HUES6 (cell line): Measurements from ENCODE around the gene ZSWIM4.

ENCODE experiments used
- H3K27ac ChIP-seq: 2 replicates; pipeline ENCODE4 v1.7.0; 2013; ENCODE audit warnings: low read depth, mild to moderate bottlenecking, low read length, inconsistent platforms
- H3K27me3 ChIP-seq: 2 replicates; pipeline ENCODE4 v1.6.1; 2013; ENCODE audit warnings: low read length; ENCODE audit not compliant: control insufficient read depth, insufficient read depth
- H3K36me3 ChIP-seq: 2 replicates; pipeline ENCODE4 v1.6.1; 2013; ENCODE audit warnings: low read length; ENCODE audit not compliant: control insufficient read depth, insufficient read depth
- H3K4me1 ChIP-seq: 2 replicates; pipeline ENCODE4 v1.6.1; 2013; ENCODE audit warnings: low read length; ENCODE audit not compliant: control insufficient read depth, insufficient read depth
- H3K4me3 ChIP-seq: 2 replicates; pipeline ENCODE4 v1.5.1; 2013; ENCODE audit warnings: low read depth, low read length
- H3K9ac ChIP-seq: one replicate; pipeline ENCODE4 v1.6.1; 2013; ENCODE audit warnings: mild to moderate bottlenecking, low read length
- H3K9me3 ChIP-seq: 2 replicates; pipeline ENCODE4 v1.6.1; 2013; ENCODE audit warnings: low read depth, low read length; ENCODE audit not compliant: control insufficient read depth, insufficient read depth

ZSWIM4 gene

DNA sequence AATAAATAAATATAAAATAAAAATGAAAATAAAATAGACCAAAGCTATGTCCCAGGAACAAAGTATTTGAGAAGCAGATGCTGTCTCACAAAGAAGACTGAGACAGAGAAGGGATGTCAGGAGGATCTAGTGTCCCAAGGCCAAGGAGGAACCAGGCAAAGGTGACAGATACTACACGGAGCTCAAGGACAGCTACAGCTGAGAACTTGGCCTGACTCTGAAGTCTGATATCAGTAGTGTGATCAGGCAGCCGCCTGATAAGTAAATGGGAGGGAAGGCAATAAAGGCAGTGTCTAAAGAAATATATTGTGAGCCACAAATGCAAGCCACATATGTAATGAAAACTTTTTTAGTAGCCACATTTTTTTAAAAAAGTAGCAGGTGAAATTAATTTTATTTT lies 61.3 kb downstream of the ZSWIM4 start:
- Histone ChIP-seq H3K36me3 (no peaks in the 10 kb centered on the region), H3K27ac (no peak overlapping the region), H3K4me3 (no peak overlapping the region), H3K27me3 (no peaks in the 10 kb centered on the region), H3K4me1 (peaks cover 10% of the 10 kb centered on the region), H3K9ac (no peak overlapping the region), H3K9me3 (no peaks in the 10 kb centered on the region)

DNA sequence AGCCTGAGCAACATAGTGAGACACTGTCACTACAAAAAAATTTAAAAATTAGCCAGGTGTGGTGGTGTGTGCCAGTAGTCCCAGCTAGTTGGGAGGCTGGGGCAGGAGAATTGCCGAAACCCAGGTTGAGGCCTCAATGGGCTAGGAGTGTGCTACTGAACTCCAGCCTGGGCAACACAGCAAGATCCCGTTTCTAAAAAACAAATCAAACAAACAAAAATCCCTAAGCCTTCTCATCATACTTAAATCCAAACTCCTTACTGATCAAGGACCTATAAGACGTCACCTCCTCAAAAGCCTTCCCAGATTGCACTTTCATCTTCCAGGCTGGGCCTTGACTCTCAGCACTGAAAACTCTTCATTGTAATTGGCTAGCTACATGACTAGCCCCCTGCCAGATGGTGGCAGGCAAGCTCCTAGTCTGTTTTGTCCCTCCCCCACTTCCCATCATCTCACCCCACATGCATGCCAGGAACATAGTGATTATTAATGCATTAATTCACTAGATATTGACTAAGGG lies 64.2 kb downstream of the ZSWIM4 start:
- Histone ChIP-seq H3K4me1 (peaks cover 14% of the 10 kb centered on the region), H3K9me3 (no peaks in the 10 kb centered on the region), H3K27me3 (peaks cover 16% of the 10 kb centered on the region), H3K27ac (no peak overlapping the region), H3K36me3 (no peaks in the 10 kb centered on the region), H3K9ac (no peak overlapping the region), H3K4me3 (no peak overlapping the region)

DNA sequence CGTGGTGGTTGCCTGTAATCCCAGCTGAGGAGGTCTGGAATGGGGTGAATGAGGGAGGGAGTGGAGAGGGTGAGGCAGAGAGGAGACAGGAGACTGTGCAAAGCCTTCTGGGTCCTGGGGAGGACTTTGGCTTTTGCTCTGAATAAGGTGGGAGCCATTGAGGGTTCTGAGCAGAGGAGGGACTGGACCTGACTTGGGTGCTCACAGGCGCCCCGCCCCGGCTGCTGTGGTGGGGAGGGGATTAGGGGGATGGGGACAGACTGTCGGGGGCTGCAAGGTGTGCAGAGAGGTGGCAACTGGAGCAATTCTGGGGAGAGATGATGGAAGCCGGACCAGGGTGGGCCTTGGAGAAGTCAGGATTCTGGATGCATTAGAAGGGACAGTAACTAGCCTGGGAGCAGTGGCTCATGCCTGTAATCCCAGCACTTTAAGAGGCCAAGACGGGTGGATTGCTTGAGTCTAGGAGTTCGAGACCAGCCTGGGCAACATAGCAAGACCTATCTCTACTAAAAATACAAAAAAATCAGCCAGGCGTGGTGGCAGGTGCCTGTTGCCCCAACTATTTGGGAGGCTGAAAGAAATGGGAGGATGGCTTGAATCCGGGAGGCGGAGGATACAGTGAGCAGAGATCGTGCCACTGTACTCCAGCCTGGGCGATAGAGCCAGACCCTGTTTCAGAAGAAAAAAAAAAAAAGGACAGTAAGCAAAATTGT lies 65.6 kb downstream of the ZSWIM4 start:
- Histone ChIP-seq H3K4me1 (peaks cover 19% of the 10 kb centered on the region), H3K27ac (no peak overlapping the region), H3K9ac (no peak overlapping the region), H3K9me3 (no peaks in the 10 kb centered on the region), H3K27me3 (peaks cover 26% of the 10 kb centered on the region), H3K4me3 (no peak overlapping the region), H3K36me3 (no peaks in the 10 kb centered on the region)

DNA sequence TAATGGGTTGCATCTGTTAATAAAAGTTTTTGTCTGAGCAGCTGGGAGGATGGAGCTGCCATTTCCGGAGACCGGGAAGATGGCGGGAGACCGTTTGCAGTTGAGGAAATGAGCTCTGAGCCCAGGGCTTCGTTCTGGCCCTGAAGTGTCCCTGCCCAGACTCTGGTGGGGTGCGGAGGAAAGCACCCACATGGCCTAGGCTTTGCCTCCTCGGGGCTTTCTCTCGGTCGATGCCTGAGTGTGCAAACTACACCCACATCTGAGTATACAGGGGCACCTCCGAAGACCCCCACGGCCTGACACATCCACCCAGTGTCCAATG lies 66.1 kb downstream of the ZSWIM4 start:
- Histone ChIP-seq H3K27ac (peak overlapping the region; percentile 49; the same call in 1 of the 2 replicates), H3K36me3 (no peaks in the 10 kb centered on the region), H3K9me3 (no peaks in the 10 kb centered on the region), H3K4me1 (peaks cover 19% of the 10 kb centered on the region), H3K9ac (peak overlapping the region; percentile 68), H3K27me3 (peaks cover 31% of the 10 kb centered on the region), H3K4me3 (no peak overlapping the region)

DNA sequence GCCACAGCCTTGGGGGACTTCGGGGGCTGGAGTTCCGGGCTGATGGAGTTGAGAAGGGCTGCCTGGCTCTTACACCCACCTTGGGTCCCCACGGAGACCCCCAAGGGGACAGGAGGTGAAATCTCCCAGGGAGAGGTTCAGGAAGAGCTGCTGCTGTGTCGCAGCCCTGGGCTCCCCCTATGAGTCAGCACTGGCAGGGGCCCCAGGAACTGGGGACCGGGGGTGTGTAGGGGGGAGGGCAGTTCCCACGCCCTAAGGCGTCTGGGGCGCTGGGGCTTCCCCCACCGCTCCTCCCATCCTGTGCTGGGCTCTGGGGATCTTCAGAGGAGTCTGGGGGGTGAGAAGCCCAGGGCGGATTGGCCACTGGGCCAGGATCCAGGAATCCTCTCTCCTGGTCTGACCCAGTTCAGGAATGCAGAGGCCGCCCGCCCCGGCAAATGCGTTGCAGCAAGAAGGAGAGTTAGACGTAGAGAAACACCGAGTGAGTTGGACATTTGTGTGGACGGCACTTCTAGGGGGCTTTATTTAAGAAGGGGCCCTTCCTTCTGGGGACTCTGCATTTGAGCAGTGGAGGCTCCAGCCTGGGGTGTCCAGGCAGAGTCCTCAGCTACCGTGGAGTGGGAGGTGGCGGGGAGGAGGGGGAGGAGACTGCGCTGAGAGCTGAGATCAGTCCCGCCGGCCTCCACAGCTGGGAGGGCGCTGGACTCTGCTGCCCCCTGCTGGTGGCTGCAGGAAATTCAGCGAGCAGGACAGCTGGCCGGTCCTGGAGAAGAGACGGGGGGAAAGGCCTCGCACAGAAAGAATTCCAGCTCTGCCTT lies 66.7 kb downstream of the ZSWIM4 start:
- H3K4me3 ChIP-seq, result peak overlapping the region; percentile 67
- peak overlapping the region; percentile 68 for H3K9ac ChIP-seq
- peaks cover 37% of the 10 kb centered on the region for H3K27me3 ChIP-seq
- no peaks in the 10 kb centered on the region for H3K36me3 ChIP-seq
- no peaks in the 10 kb centered on the region for H3K9me3 ChIP-seq
- peak overlapping the region; percentile 49; the same call in 1 of the 2 replicates for H3K27ac ChIP-seq
- peaks cover 19% of the 10 kb centered on the region for H3K4me1 ChIP-seq

DNA sequence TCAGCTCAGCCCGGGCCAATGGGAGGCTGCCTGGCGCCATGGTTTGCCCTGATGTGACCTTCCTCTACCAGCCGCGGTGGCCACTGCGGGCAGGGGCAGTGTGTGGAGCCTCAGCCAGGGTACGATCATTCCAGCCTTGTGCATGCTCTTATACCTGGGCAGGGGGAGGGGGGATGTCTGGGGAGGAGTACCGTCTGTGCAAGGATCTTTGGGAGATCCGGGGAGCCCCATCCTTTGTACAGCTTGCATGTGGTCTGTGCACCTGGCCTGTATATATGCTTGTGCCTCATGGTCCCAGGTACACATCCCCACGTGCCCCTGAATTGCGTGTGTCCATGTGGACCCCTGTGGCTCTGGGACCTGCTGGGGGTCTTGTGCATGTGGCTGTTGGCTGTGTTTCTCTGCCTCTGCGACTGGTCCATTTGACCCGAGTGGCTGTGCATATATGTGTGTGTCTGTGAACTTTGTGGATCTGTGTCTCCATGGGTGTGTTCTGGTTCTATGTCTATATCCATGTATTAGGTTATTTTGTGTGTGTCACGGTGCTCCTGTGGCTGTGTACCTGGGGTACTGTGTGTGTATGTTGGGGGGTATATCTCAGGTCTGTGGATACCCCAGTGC lies 68.9 kb downstream of the ZSWIM4 start:
- H3K36me3 ChIP-seq, result no peaks in the 10 kb centered on the region
- peak overlapping the region; percentile 29 for H3K9ac ChIP-seq
- no peak overlapping the region for H3K27ac ChIP-seq
- no peaks in the 10 kb centered on the region for H3K9me3 ChIP-seq
- H3K4me3 ChIP-seq, result peak overlapping the region; percentile 43; the same call in 1 of the 2 replicates
- peaks cover 19% of the 10 kb centered on the region for H3K4me1 ChIP-seq
- peaks cover 59% of the 10 kb centered on the region for H3K27me3 ChIP-seq

DNA sequence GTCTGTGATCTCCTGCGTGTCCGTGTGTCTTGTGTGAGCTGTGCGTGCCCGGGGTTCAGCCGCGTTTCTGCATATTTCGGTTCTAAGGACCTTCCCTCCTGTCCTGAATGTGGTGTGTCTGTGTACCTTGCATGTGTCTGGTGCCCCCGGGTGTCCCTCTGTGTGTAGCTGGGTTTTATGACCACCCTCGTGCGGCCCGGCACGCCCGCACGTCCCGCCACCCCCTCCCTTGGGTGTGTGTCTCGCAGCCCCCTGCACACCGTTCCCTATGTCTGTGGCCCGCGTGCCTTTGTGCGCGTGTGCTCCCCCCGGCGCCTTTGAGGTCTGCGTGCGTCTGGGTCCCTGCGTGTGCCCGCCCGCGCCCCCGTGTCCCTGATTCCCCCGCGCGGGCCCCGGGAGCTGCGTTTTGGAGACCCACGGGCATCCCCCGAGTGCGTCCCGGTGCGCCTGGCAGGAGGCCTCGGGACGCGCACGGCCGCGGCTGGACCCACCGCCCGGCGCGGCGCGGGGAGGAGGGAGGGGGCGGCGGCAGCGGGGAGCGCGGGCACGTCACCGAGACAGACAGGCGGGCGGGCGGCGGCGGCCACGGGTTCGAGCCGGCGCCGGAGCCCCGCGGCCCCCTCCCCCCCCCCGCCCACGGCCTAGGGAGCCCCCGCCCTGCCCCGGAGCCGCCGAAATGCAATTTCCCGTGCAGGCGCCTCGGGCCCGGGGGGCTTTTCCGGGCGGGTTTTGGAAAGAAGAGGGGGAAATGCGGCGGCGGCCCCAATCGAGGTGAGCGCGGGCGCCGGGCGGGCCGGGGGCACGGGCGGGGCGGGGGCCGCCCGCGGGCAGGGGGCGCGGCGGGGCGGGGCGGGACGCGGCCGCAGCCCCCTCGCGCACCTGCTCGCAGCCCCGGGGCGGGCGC lies 69.7 kb downstream of the ZSWIM4 start:
- Histone ChIP-seq H3K36me3 (no peaks in the 10 kb centered on the region), H3K9ac (peak overlapping the region; percentile 29), H3K4me1 (peaks cover 19% of the 10 kb centered on the region), H3K27ac (no peak overlapping the region), H3K4me3 (peak overlapping the region; percentile 55), H3K9me3 (no peaks in the 10 kb centered on the region), H3K27me3 (peaks cover 67% of the 10 kb centered on the region)

DNA sequence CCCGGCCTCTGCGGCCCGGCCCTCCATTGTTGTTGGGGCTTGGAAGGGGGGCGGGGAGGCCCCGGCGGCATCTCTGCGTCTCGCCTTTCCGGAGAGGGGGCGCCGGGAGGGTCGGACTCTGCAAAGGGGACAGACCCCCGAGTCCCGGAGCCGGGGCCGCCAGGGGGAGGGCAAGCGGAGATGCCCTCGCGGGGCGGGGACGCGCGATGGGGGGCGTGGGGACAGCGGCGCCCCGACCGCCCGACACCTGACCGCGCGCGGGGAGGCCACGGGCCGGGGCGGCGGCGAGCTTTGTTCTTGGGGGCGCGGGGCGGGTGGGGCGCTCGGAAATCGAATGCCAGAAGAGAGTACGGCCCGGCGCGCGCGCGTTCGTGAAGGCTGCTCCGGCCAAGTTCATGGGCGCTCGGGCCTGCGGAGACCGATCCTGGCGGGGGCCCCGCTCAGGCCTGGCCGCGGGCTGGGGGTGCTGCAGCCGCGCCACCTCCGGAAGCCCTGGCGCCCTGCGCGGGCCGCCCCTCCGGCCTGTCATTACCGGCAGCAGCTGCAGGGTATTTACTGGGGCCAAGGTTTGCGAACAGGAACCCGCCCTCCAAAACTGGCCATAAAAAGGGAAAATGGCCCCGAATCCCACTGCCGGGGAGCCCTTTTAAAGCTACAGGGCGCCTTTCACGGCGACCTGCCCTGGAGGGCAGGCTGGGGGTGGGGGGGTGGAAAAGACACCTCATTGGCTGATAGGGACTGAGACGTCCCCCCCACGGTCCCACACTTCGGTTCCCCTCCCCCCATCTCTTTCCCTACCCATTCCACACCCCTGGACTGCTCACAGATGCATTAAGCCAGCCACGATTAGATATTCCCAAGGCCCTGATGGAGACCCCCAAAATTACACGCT lies 70.6 kb downstream of the ZSWIM4 start:
- Histone ChIP-seq H3K27ac (no peak overlapping the region), H3K27me3 (peaks cover 73% of the 10 kb centered on the region), H3K9ac (no peak overlapping the region), H3K36me3 (no peaks in the 10 kb centered on the region), H3K4me3 (peak overlapping the region; percentile 55), H3K4me1 (peaks cover 19% of the 10 kb centered on the region), H3K9me3 (no peaks in the 10 kb centered on the region)

DNA sequence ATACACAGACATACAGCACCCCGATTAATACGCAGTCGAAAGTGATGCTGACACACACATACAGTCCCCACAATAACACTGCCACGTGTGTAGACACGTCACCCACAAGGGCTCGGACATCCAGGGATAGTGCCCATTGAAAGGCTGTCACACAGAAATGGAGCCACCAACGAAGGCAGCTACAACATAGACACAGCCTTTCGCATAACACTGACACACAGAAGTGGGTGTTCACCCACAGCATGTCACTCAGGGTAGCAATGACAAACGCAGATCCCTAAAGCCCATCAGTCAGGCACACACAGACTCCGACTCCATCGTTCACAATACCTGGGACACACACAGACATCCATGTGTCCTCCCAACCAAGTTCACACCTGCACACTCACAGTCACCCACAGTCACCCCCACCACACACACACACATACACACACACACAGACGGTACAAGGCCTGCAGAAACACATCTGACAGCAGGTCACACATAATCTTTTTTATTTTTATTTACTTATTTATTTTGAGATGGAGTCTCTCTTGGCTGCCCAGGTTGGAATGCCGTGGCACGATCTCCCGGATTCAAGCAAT lies 71.3 kb downstream of the ZSWIM4 start:
- H3K27me3 ChIP-seq, result peaks cover 80% of the 10 kb centered on the region
- H3K4me1 ChIP-seq, result peaks cover 14% of the 10 kb centered on the region
- no peaks in the 10 kb centered on the region for H3K9me3 ChIP-seq
- H3K27ac ChIP-seq, result no peak overlapping the region
- no peaks in the 10 kb centered on the region for H3K36me3 ChIP-seq
- no peak overlapping the region for H3K4me3 ChIP-seq
- H3K9ac ChIP-seq, result no peak overlapping the region
